ENCODE results near the gene AP4M1. TPM values are rescaled to one million over a fixed set of nuclear protein-coding genes. Genes with fewer than 3 reads are reported as not detected.

AP4M1 gene
- total RNA-seq, 4 donors from 2014 or later = 19.9 to 31.7 (median 26.1) TPM

DNA sequence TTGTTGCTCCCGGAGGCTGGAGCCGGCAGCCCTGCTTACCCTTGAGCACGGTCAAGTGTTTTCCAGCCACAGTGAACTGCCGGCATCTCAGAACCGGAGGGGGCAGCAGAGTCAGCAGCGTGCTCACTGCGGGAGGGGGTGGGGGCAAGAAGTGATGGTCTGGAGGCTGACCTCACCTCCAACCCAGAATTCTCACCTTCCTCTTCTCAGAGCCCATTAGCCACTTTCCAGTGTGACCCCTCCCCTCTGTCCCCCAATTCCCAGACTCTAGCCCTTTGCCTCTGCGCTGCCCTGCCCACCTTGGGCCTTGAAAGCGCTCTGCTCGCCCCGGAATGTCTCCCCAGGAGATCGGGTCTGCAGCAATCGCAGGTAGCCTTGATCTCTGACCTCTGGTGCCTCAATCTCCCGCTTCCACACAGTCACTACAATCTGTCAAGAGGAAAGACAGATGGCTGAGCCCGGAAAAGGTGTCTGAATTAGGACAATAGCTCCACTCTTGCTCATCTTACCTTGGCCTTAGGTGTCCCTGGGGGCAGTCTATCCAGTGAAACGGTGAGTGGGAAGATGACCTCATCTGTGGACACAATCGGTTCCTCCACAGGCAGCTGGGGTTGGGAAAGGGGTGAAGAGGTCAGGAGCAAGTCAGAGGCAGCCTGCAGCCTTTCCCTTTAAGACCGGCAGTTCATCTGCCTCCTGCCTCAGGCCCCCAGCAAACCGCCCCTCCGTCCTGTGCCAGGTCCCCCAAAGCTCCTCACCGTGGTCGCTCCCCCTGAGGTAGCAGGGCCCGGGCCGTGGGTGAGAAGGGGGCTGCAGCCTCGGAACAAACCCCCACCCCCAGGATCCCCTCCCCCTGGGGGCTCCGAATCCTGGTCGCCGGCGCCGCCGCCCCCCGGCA is 56.1 kb downstream of the AP4M1 start:
- peaks cover 17 to 56% (median 29%) of the 10 kb centered on the region in 4 donors for H3K4me1 ChIP-seq
- H3K9me3 ChIP-seq = no peaks in the 10 kb centered on the region
- intact Hi-C loops (cut with DNase I) = no loop called here
- 23% methylated on average over 17 of the region's 32 CpGs for WGBS
- no peaks in the 10 kb centered on the region for H3K27me3 ChIP-seq
- no peak for DNase-seq (ENCODE audit: extremely low spot score)
- H3K4me3 ChIP-seq = peak overlapping the region; percentile 84 to 97 (median 92)
- TF ChIP-seq POLR2A (IDR thresholded peaks at IDR 0.05; ENCODE audit: low read depth) = no peak
- TF ChIP-seq, protein P1, sequence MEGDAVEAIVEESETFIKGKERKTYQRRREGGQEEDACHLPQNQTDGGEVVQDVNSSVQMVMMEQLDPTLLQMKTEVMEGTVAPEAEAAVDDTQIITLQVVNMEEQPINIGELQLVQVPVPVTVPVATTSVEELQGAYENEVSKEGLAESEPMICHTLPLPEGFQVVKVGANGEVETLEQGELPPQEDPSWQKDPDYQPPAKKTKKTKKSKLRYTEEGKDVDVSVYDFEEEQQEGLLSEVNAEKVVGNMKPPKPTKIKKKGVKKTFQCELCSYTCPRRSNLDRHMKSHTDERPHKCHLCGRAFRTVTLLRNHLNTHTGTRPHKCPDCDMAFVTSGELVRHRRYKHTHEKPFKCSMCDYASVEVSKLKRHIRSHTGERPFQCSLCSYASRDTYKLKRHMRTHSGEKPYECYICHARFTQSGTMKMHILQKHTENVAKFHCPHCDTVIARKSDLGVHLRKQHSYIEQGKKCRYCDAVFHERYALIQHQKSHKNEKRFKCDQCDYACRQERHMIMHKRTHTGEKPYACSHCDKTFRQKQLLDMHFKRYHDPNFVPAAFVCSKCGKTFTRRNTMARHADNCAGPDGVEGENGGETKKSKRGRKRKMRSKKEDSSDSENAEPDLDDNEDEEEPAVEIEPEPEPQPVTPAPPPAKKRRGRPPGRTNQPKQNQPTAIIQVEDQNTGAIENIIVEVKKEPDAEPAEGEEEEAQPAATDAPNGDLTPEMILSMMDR (IDR thresholded peaks at IDR 0.05) = peak in 1 of 3 experiments; percentile 2
- TF ChIP-seq EP300 (IDR thresholded peaks at IDR 0.05) = no peak
- H3K27ac ChIP-seq (replicated peaks in 1 of 4) = peak overlapping the region; percentile 77 to 89 (median 83)
- H3K36me3 ChIP-seq = peaks cover 19 to 44% (median 40%) of the 10 kb centered on the region in 4 donors

Small RNAs within 50 kb of the gene (small RNA-seq; reads per million reads assigned to genes)
- 50.4 to 64.0 (median 59.8) reads per million in 3 donors for gene MIR106B
- gene MIR25 = 1,008 to 1,328 (median 1,111) reads per million in 3 donors
- 130 to 153 (median 147) reads per million in 3 donors for gene MIR93

Other genes with a start within 250 kb of the AP4M1 start
- under 1 TPM in 1 of 4 donors, not detected in 3; 0.65 TPM for gene OR2AE1, start 224.6 kb upstream of the AP4M1 start, total RNA-seq
- 10 to 100 TPM; 21.2 to 27.8 (median 24.7) TPM for gene TRIM4, start 182.1 kb upstream of the AP4M1 start, total RNA-seq
- gene GJC3, start 172.0 kb upstream of the AP4M1 start, total RNA-seq = not detected
- 1 to 10 TPM; 2.5 to 3.4 (median 3.0) TPM for gene AZGP1, start 125.6 kb upstream of the AP4M1 start, total RNA-seq
- 10 to 100 TPM; 22.7 to 27.0 (median 24.0) TPM for gene ZKSCAN1, start 86.0 kb upstream of the AP4M1 start, total RNA-seq
- gene ZSCAN21, start 51.9 kb upstream of the AP4M1 start, total RNA-seq = 10 to 100 TPM; 12.9 to 18.4 (median 16.1) TPM
- 10 to 100 TPM; 15.6 to 25.3 (median 20.7) TPM for gene ZNF3, start 19.9 kb upstream of the AP4M1 start, total RNA-seq
- gene COPS6, start 12.7 kb upstream of the AP4M1 start, total RNA-seq = 10 to 100 TPM; 49.4 to 97.6 (median 73.7) TPM
- 10 to 100 TPM; 35.3 to 60.3 (median 41.1) TPM for gene MCM7, start 246 bp upstream of the AP4M1 start, total RNA-seq
- 10 to 100 TPM; 48.5 to 92.1 (median 77.8) TPM for gene TAF6, start 17.7 kb downstream of the AP4M1 start, total RNA-seq
- 10 to 100 TPM in 3 of 4 donors, 1 to 10 TPM in 1; 8.3 to 16.2 (median 13.3) TPM for gene CNPY4, start 18.0 kb downstream of the AP4M1 start, total RNA-seq
- gene MBLAC1, start 25.3 kb downstream of the AP4M1 start, total RNA-seq = 1 to 10 TPM; 3.1 to 8.8 (median 5.0) TPM
- 100 to 1,000 TPM; 117 to 184 (median 152) TPM for gene LAMTOR4, start 47.3 kb downstream of the AP4M1 start, total RNA-seq
- 1 to 10 TPM; 5.5 to 8.8 (median 6.8) TPM for gene TRAPPC14, start 57.1 kb downstream of the AP4M1 start, total RNA-seq
- gene GAL3ST4, start 67.0 kb downstream of the AP4M1 start, total RNA-seq = 1 to 10 TPM; 1.6 to 7.3 (median 2.8) TPM
- 1 to 10 TPM in 1 of 4 donors, under 1 TPM in 3; 0.33 to 1.0 (median 0.71) TPM for gene GPC2, start 75.7 kb downstream of the AP4M1 start, total RNA-seq
- gene STAG3, start 76.3 kb downstream of the AP4M1 start, total RNA-seq = under 1 TPM in 3 of 4 donors, not detected in 1; 0.13 to 0.92 (median 0.50) TPM
- gene PVRIG, start 118.3 kb downstream of the AP4M1 start, total RNA-seq = 1 to 10 TPM in 2 of 4 donors, under 1 TPM in 1, not detected in 1; 0.23 to 1.5 (median 1.4) TPM
- not detected for gene SPDYE3, start 206.1 kb downstream of the AP4M1 start, total RNA-seq